ENCODE data around the gene TGM2. TPM values are rescaled to one million over a fixed set of nuclear protein-coding genes. Genes with fewer than 3 reads are reported as not detected.
A peak's percentile ranks its signal among the peaks of the same experiment; 100 is the strongest.

TGM2 gene
- polyA plus RNA-seq, 2 of the 4 experiments (the other 2 are of a cell fraction) = 173 to 441 TPM

DNA sequence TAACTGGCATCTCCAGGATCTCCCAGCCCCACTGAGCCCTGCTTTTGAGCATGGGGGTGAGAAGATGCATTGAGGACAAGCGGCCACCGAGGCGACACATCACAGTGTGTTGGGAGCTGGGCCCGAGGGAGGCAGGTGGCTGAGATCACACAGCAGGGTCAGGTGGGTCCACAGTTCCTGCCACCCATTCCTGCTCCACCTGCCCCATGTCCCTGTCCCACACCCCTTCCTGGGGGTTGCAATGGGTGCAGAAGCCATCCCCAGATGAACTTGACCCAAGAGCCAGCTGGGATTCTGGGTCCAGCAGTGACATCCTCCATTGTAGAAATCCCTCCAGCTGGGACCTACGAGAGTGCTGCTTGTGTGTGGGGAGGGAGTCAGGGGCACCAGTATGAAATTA, 1.0 kb downstream of the TGM2 start:
- peak overlapping the region; percentile 62 for H3K4me3 ChIP-seq
- POLR2A ChIA-PET = interaction anchor here (1.0 kb wide), 1 partner anchor 55 kb away, joined by 3 read pairs; no protein-coding TSS in a partner anchor
- no peak for ATAC-seq
- no peak for DNase-seq (ENCODE audit: low read depth in 1 of 2, low spot score in 1 of 2)
- WGBS (ENCODE audit: missing lambda C conversion rate) = 88% methylated on average over 4 of the region's 5 CpGs
- no peak for FAIRE-seq
- no peaks in the 10 kb centered on the region for H3K9me3 ChIP-seq
- H3K27ac ChIP-seq = peak overlapping the region; percentile 91 to 93
- H3K4me2 ChIP-seq = peak overlapping the region; percentile 84
- CTCF ChIA-PET = interaction anchor here (0.7 to 32.6 kb wide), 21 partner anchors 7 to 600 kb away, joined by 3 to 818 read pairs (median 5); no protein-coding TSS in a partner anchor
- TF ChIP-seq JUN (IDR thresholded peaks at IDR 0.05) (peak; percentile 6 to 33; a peak in 1 of 5 replicates), HDAC2 (IDR thresholded peaks at IDR 0.05) (no peak), POLR2AphosphoS2 (conservative IDR thresholded peaks at IDR 0.05; ENCODE audit: low read length) (no peak)
- H3K4me1 ChIP-seq = peaks cover 84% of the 10 kb centered on the region

DNA sequence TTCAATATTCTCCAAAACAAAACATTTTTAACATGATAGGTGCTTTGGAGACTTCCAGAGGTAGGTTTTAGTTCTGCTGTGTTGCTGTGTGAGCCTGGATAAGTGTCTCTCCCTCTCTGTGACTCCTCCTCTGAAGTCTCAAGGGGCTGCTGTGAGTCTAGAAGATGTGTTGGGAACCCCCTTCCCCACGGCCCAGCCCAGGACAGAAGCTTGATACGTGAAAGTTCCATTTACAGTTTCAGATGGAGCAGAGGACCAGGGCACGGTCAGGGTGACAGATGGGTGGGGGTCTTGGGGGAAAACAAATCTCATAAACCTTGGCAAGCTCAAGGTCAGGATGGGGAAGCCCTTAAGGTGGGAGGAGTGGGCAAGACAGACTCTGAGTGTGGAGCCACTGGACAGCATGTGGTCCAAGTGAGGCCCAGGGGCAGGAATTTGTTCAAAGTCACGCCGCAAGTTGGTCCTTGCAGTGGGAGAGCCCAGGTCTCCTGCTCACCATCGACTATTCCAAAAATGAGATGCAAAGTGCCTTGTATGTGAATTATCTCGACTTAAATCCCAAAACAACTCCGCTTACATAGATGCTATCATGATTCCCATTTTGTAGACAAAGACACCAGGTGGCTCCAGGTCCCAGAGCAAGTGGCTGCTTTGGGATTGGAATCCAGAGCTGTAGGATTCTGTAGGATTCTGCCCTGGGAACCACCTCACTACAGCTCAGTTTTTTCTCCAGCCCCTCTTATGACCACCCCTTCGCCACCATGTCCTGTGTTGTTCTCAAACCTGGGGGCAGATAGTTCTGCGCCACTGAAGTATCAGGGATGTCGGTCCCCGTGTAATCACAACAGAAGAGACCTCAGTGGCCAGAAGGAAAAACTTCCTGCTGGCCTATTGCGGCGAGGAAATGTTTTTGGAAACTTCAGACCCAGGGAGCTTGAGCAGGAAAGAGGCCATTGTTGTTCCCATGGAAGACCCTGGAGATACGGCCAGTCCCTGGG, 1.9 kb downstream of the TGM2 start:
- DNase-seq (ENCODE audit: low read depth in 1 of 2, low spot score in 1 of 2) (no peak), FAIRE-seq (no peak), ATAC-seq (no peak)
- POLR2A ChIA-PET = interaction anchor here (1.0 to 1.1 kb wide), 2 partner anchors 54 to 106 kb away, joined by 3 read pairs; no protein-coding TSS in a partner anchor
- Histone ChIP-seq H3K4me3 (peak overlapping the region; percentile 62), H3K9me3 (no peaks in the 10 kb centered on the region), H3K4me2 (peak overlapping the region; percentile 84), H3K27ac (peak overlapping the region; percentile 91 to 93), H3K4me1 (peaks cover 84% of the 10 kb centered on the region)
- 86% methylated on average over 15 of the region's 15 CpGs for WGBS (ENCODE audit: missing lambda C conversion rate)
- TF ChIP-seq MYC (IDR thresholded peaks at IDR 0.05; ENCODE audit: borderline replicate concordance, low read length) = no peak
- TF ChIP-seq, protein P1, sequence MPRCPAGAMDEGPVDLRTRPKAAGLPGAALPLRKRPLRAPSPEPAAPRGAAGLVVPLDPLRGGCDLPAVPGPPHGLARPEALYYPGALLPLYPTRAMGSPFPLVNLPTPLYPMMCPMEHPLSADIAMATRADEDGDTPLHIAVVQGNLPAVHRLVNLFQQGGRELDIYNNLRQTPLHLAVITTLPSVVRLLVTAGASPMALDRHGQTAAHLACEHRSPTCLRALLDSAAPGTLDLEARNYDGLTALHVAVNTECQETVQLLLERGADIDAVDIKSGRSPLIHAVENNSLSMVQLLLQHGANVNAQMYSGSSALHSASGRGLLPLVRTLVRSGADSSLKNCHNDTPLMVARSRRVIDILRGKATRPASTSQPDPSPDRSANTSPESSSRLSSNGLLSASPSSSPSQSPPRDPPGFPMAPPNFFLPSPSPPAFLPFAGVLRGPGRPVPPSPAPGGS (IDR thresholded peaks at IDR 0.05) = 0 out of 3 replicates have a peak, but pooled peaks have one; percentile 17
- TF ChIP-seq RNF2 (IDR thresholded peaks at IDR 0.05; ENCODE audit: borderline replicate concordance, low read depth) = no peak
- no peak for TF ChIP-seq CHD4 (IDR thresholded peaks at IDR 0.05; ENCODE audit: borderline replicate concordance)
- TF ChIP-seq ZFP36 (IDR thresholded peaks at IDR 0.05; ENCODE audit: borderline replicate concordance, partially characterized antibody) = no peak
- no peak for TF ChIP-seq ZSCAN20 (CRISPR knock-in tag; IDR thresholded peaks at IDR 0.05)
- TF ChIP-seq FOSB (CRISPR knock-in tag; IDR thresholded peaks at IDR 0.05) = no peak
- CTCF ChIA-PET = interaction anchor here (1.3 to 32.6 kb wide), 12 partner anchors 8 to 599 kb away, joined by 3 to 818 read pairs (median 16); no protein-coding TSS in a partner anchor

DNA sequence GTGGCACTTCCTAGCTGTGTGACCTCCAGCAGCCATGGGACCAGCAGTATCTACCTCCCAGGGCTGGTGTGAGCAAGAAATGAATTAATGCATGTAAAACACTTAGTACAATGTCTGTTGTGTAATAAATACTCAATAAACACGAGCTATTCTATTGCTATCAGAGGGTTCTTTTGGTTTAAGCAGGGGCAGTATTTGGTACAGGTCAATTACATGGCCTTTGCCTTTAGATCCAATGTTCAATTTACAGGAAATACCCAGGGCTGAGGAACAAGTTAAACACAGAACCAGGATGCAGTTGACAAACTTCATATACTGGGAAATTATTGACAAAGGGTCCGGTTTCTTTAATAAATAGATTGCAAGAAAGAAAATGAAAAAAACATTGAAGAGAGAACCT, 2.9 kb downstream of the TGM2 start:
- ATAC-seq = no peak
- Histone ChIP-seq H3K4me3 (peak overlapping the region; percentile 62; the same call in 2 of the 3 replicates), H3K4me2 (peak overlapping the region; percentile 84)

More for the DNA sequence above, 2.9 kb downstream of the TGM2 start:
- CTCF ChIA-PET = interaction anchor here (0.5 to 32.6 kb wide), 8 partner anchors 12 to 260 kb away, joined by 3 to 818 read pairs (median 10); partner anchors contain the start of gene VSTM2L
- Histone ChIP-seq H3K27ac (peak overlapping the region; percentile 28 to 87; a peak in 4 of 6 replicates), H3K4me1 (peaks cover 84% of the 10 kb centered on the region), H3K9me3 (no peaks in the 10 kb centered on the region)
- FAIRE-seq = no peak
- 43% methylated on average over 2 of the region's 2 CpGs for WGBS (ENCODE audit: missing lambda C conversion rate)
- POLR2A ChIA-PET = no interaction called here
- TF ChIP-seq HOXB13 (CRISPR knock-in tag; IDR thresholded peaks at IDR 0.05; ENCODE audit: low read depth) (no peak), CBX2 (IDR thresholded peaks at IDR 0.05; ENCODE audit: borderline replicate concordance, low read depth) (no peak), HOXB5 (CRISPR knock-in tag; IDR thresholded peaks at IDR 0.05) (no peak), BHLHE40 (IDR thresholded peaks at IDR 0.05; ENCODE audit: low read depth, low read length) (no peak), ZSCAN20 (CRISPR knock-in tag; IDR thresholded peaks at IDR 0.05) (no peak), JUN (IDR thresholded peaks at IDR 0.05) (no peak), ESRRA (IDR thresholded peaks at IDR 0.05; ENCODE audit: borderline replicate concordance, low read length) (no peak), CHD4 (IDR thresholded peaks at IDR 0.05; ENCODE audit: borderline replicate concordance) (no peak), HEYL (CRISPR knock-in tag; IDR thresholded peaks at IDR 0.05) (no peak)
- TF ChIP-seq, protein P2, sequence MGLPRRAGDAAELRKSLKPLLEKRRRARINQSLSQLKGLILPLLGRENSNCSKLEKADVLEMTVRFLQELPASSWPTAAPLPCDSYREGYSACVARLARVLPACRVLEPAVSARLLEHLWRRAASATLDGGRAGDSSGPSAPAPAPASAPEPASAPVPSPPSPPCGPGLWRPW (IDR thresholded peaks at IDR 0.05) = no peak
- TF ChIP-seq, protein P3, sequence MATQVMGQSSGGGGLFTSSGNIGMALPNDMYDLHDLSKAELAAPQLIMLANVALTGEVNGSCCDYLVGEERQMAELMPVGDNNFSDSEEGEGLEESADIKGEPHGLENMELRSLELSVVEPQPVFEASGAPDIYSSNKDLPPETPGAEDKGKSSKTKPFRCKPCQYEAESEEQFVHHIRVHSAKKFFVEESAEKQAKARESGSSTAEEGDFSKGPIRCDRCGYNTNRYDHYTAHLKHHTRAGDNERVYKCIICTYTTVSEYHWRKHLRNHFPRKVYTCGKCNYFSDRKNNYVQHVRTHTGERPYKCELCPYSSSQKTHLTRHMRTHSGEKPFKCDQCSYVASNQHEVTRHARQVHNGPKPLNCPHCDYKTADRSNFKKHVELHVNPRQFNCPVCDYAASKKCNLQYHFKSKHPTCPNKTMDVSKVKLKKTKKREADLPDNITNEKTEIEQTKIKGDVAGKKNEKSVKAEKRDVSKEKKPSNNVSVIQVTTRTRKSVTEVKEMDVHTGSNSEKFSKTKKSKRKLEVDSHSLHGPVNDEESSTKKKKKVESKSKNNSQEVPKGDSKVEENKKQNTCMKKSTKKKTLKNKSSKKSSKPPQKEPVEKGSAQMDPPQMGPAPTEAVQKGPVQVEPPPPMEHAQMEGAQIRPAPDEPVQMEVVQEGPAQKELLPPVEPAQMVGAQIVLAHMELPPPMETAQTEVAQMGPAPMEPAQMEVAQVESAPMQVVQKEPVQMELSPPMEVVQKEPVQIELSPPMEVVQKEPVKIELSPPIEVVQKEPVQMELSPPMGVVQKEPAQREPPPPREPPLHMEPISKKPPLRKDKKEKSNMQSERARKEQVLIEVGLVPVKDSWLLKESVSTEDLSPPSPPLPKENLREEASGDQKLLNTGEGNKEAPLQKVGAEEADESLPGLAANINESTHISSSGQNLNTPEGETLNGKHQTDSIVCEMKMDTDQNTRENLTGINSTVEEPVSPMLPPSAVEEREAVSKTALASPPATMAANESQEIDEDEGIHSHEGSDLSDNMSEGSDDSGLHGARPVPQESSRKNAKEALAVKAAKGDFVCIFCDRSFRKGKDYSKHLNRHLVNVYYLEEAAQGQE (IDR thresholded peaks at IDR 0.05) = no peak
- TF ChIP-seq, protein P4, sequence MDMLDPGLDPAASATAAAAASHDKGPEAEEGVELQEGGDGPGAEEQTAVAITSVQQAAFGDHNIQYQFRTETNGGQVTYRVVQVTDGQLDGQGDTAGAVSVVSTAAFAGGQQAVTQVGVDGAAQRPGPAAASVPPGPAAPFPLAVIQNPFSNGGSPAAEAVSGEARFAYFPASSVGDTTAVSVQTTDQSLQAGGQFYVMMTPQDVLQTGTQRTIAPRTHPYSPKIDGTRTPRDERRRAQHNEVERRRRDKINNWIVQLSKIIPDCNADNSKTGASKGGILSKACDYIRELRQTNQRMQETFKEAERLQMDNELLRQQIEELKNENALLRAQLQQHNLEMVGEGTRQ (IDR thresholded peaks at IDR 0.05) = no peak
- no peak for DNase-seq (ENCODE audit: low read depth in 1 of 2, low spot score in 1 of 2)
